H1 (cell line): Measurements from ENCODE around the gene ATP11C. TPM values are rescaled to one million over a fixed set of nuclear protein-coding genes. Genes with fewer than 3 reads are reported as not detected.

ENCODE experiments used
- CTCF ChIA-PET: fragments of 300-600 bp; sonication (Branson Sonifier 250); formaldehyde crosslinking; loops from one replicate; lab custom pipeline; 2021; ENCODE audit not compliant: partially characterized antibody; lab: Charles Lee
- POLR2A ChIA-PET: fragments of 300-600 bp; sonication (Branson Sonifier 250); formaldehyde crosslinking; loops from one replicate; lab custom pipeline; 2021; ENCODE audit warnings: inconsistent platforms; ENCODE audit not compliant: partially characterized antibody; lab: Charles Lee
- DNase-seq, 2 experiments: peaks; one replicate each; pipeline versions ENCODE4 v3.0.0 to v3.0.0-alpha.2; 2010 to 2022; ENCODE audit warnings: low spot score in 2 of 2, low read depth in 1 of 2, mixed read lengths in 1 of 2
- FAIRE-seq: peaks from 2 replicates; lab custom pipeline; 2011; peaks lifted over from hg19 to GRCh38; lab: Jason Lieb, UNC
- H2AFZ ChIP-seq: 2 replicates; pipeline ENCODE4 v1.8.1; 2012; ENCODE audit warnings: low read length, inconsistent platforms
- H2AK5ac ChIP-seq: 2 replicates; pipeline ENCODE4 v1.6.1; 2013; ENCODE audit warnings: low read depth, low read length
- H2BK120ac ChIP-seq: replicated peaks from 2 replicates; pipeline ENCODE3; 2013; ENCODE audit warnings: low read depth, low read length, inconsistent platforms
- H2BK12ac ChIP-seq: 2 replicates; pipeline ENCODE4 v1.6.1; 2013; ENCODE audit warnings: low read depth, low read length
- H2BK15ac ChIP-seq: 2 replicates; pipeline ENCODE4 v1.6.1; 2013; ENCODE audit warnings: low read length
- H2BK20ac ChIP-seq: 2 replicates; pipeline ENCODE4 v1.6.1; 2013; ENCODE audit warnings: low read length
- H2BK5ac ChIP-seq: 2 replicates; pipeline ENCODE4 v1.6.1; 2013; ENCODE audit warnings: low read depth, low read length
- H3K14ac ChIP-seq: 2 replicates; pipeline ENCODE4 v1.6.1; 2013; ENCODE audit warnings: inconsistent platforms; ENCODE audit not compliant: insufficient read length
- H3K18ac ChIP-seq: 2 replicates; pipeline ENCODE4 v1.6.1; 2013; ENCODE audit warnings: low read length; ENCODE audit errors: extremely low read depth
- H3K23ac ChIP-seq: 2 replicates; pipeline ENCODE4 v1.6.1; 2013; ENCODE audit warnings: inconsistent platforms; ENCODE audit not compliant: insufficient read length
- H3K23me2 ChIP-seq: 2 replicates; pipeline ENCODE4 v1.6.1; 2013; ENCODE audit warnings: low read depth, low read length
- H3K27ac ChIP-seq: 2 replicates; pipeline ENCODE4 v1.6.1; 2011; ENCODE audit warnings: low read depth, low read length, inconsistent platforms
- H3K27me3 ChIP-seq, 4 experiments: replicated peaks in 1 of 4; 1 replicate in 1 of 4; 2 replicates in 3 of 4; pipeline versions ENCODE4 v1.6.1 to v1.8.1; 2011 to 2013; ENCODE audit warnings: low read length in 3 of 4, mild to moderate bottlenecking in 3 of 4, inconsistent platforms in 2 of 4, mixed read lengths in 2 of 4, moderate library complexity in 1 of 4; ENCODE audit not compliant: control insufficient read depth in 3 of 4, insufficient read depth in 3 of 4; ENCODE audit errors: extremely low read depth in 1 of 4
- H3K36me3 ChIP-seq, 4 experiments: 2 replicates each; pipeline versions ENCODE4 v1.6.1 to v1.8.1; 2011 to 2013; ENCODE audit warnings: mild to moderate bottlenecking in 4 of 4, low read length in 3 of 4, moderate library complexity in 2 of 4, control low read depth in 1 of 4, inconsistent platforms in 1 of 4; ENCODE audit not compliant: insufficient read depth in 4 of 4, control insufficient read depth in 2 of 4
- H3K4ac ChIP-seq: replicated peaks from 2 replicates; pipeline ENCODE3; 2013; ENCODE audit warnings: low read length, low read depth, mixed read lengths, inconsistent platforms; ENCODE audit not compliant: insufficient read length
- H3K4me1 ChIP-seq, 4 experiments: replicated peaks in 1 of 4; 1 replicate in 1 of 4; 2 replicates in 3 of 4; pipeline versions ENCODE4 v1.6.1 to v1.8.1; 2011 to 2013; ENCODE audit warnings: low read length in 3 of 4, inconsistent platforms in 2 of 4, mixed read lengths in 1 of 4; ENCODE audit not compliant: insufficient read depth in 4 of 4, control insufficient read depth in 3 of 4
- H3K4me2 ChIP-seq, 2 experiments: 2 replicates each; pipeline versions ENCODE4 v1.6.1 to v1.8.1; 2011 to 2013; ENCODE audit warnings: low read depth in 2 of 2, low read length in 2 of 2, control low read depth in 1 of 2, inconsistent platforms in 1 of 2, mild to moderate bottlenecking in 1 of 2; ENCODE audit not compliant: insufficient read depth in 1 of 2
- H3K4me3 ChIP-seq, 4 experiments: fragments of 200-600, 300-600 bp in 1 of 4; sonication (generic), shearing (Covaris generic), sonication (Bioruptor Twin) in 1 of 4; 2 replicates each; pipeline versions ENCODE4 v1.5.1 to v1.8.1; 2011 to 2016; ENCODE audit warnings: low read length in 4 of 4, low read depth in 3 of 4, control low read depth in 2 of 4, inconsistent platforms in 2 of 4, mild to moderate bottlenecking in 2 of 4, mixed read lengths in 1 of 4, moderate library complexity in 1 of 4; ENCODE audit not compliant: insufficient read depth in 2 of 4; ENCODE audit errors: extremely low read depth in 1 of 4
- H3K56ac ChIP-seq: replicated peaks from 2 replicates; pipeline ENCODE3; 2013; ENCODE audit warnings: low read depth, mild to moderate bottlenecking, mixed read lengths, low read length, inconsistent platforms; ENCODE audit not compliant: insufficient read length
- H3K79me1 ChIP-seq: 2 replicates; pipeline ENCODE4 v1.6.1; 2013; ENCODE audit warnings: low read depth, low read length, control low read depth
- H3K79me2 ChIP-seq, 2 experiments: 2 replicates each; pipeline versions ENCODE4 v1.6.1 to v1.8.1; 2012 to 2013; ENCODE audit warnings: low read length in 2 of 2, mild to moderate bottlenecking in 2 of 2, inconsistent platforms in 1 of 2; ENCODE audit not compliant: insufficient read depth in 2 of 2, control insufficient read depth in 1 of 2
- H3K9ac ChIP-seq, 4 experiments: replicated peaks in 1 of 4; 1 replicate in 1 of 4; 2 replicates in 3 of 4; pipeline versions ENCODE4 v1.6.1 to v1.8.1; 2011 to 2013; ENCODE audit warnings: low read depth in 3 of 4, low read length in 3 of 4, control low read depth in 2 of 4, mild to moderate bottlenecking in 2 of 4, moderate library complexity in 2 of 4, inconsistent platforms in 1 of 4; ENCODE audit errors: extremely low read depth in 1 of 4
- H3K9me3 ChIP-seq, 2 experiments: 2 replicates each; pipeline versions ENCODE4 v1.6.1 to v1.8.1; 2012 to 2013; ENCODE audit warnings: mild to moderate bottlenecking in 2 of 2, moderate library complexity in 2 of 2, control low read depth in 1 of 2, inconsistent platforms in 1 of 2, low read depth in 1 of 2, low read length in 1 of 2, mixed read lengths in 1 of 2; ENCODE audit not compliant: insufficient read depth in 2 of 2
- H4K20me1 ChIP-seq, 2 experiments: replicated peaks in 1 of 2; 2 replicates each; pipeline versions ENCODE3 to v1.8.1; 2011 to 2013; ENCODE audit warnings: inconsistent platforms in 2 of 2, low read length in 2 of 2, mild to moderate bottlenecking in 1 of 2; ENCODE audit not compliant: insufficient read depth in 2 of 2, control insufficient read depth in 1 of 2
- H4K5ac ChIP-seq: 2 replicates; pipeline ENCODE4 v1.6.1; 2013; ENCODE audit warnings: low read length, low read depth, mixed read lengths, inconsistent platforms; ENCODE audit not compliant: insufficient read length
- H4K8ac ChIP-seq: 2 replicates; pipeline ENCODE4 v1.8.0; 2013; ENCODE audit warnings: mild to moderate bottlenecking, moderate library complexity, low read length, inconsistent platforms; ENCODE audit not compliant: insufficient read depth; ENCODE audit errors: extremely low read depth
- H4K91ac ChIP-seq: replicated peaks from 2 replicates; pipeline ENCODE3; 2013; ENCODE audit warnings: low read length, mixed read lengths, inconsistent platforms; ENCODE audit not compliant: insufficient read length
- BACH1 ChIP-seq: IDR thresholded peaks from 2 replicates; pipeline ENCODE4 v1.6.1; 2012; ENCODE audit warnings: low read length, improper control_type of control experiment
- SRF ChIP-seq: IDR thresholded peaks from 2 replicates; pipeline ENCODE4 v1.6.1; 2011; ENCODE audit warnings: mild to moderate bottlenecking, low read depth, low read length, moderate library complexity
- WGBS, 2 experiments: shearing (Covaris generic) in 1 of 2; methylation state at CpG; one replicate each; pipeline versions ENCODE4 v1.1.6 to v1.1.7; 2013 to 2015; ENCODE audit warnings: low lambda C conversion rate in 2 of 2, mixed read lengths in 2 of 2, inconsistent platforms in 1 of 2, low coverage in 1 of 2, missing lambda C conversion rate in 1 of 2; ENCODE audit not compliant: insufficient replicate concordance in 2 of 2, insufficient coverage in 1 of 2, insufficient read length in 1 of 2; ENCODE audit errors: extremely low coverage in 1 of 2, missing lambda C conversion rate in 1 of 2; 5-methylcytosine and 5-hydroxymethylcytosine counted together
- polyA plus RNA-seq, 7 experiments: library from polyadenylated mRNA; depleted of rRNA in 3 of 7; stranded (reverse) in 5 of 7; unstranded in 2 of 7; fragments of >200 nt in 5 of 7; fragments of 200-250 nt in 2 of 7; gene quantifications; 1 replicate in 5 of 7; 2 replicates in 1 of 7; 4 replicates in 1 of 7; pipeline versions ENCODE4 v1.2.1 to v1.2.3, GENCODE V29; 2011 to 2013; ENCODE audit warnings: missing spikeins in 2 of 7, mixed read lengths in 2 of 7
- total RNA-seq: library from RNA; stranded (reverse); fragmentation: NEBNext Ultra II Directional; extraction: Animal tissue kit (Norgen Biotek cat#: 25700); gene quantifications from 2 replicates; pipeline ENCODE4 v1.2.1, GENCODE V29; 2021

The ATP11C gene
- total and polyA plus RNA-seq, 2 of the 8 experiments (the other 6 are each of a cell fraction or from before 2014, with no cell fraction given), result 14.7 to 52.1 TPM

DNA sequence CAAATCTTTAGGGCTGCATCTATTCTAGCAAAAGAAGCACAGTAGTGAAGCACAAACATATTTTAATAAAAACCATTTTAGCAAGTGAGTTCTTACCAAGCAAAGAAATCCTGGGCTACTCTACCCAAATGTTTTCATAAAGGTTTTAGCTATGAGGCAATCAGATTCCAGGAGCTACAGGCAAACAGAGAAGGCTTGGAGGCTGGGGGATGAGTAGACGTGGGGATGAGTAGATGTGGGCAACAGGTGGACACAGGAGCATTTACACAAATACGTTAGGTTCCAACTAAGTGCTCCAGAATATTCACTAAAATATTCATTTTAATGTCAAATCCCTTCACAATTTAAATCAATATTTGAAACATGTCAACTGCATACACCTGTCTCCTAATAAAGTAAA lies 34.5 kb downstream of the ATP11C start:
- ChIA-PET POLR2A (no interaction called here), CTCF (no interaction called here)
- Histone ChIP-seq H3K23ac (no peak overlapping the region), H3K18ac (no peak overlapping the region), H3K79me1 (no peaks in the 10 kb centered on the region), H3K36me3 (no peaks in the 10 kb centered on the region), H2AFZ (no peak overlapping the region), H3K4me3 (no peak overlapping the region), H2AK5ac (no peak overlapping the region), H2BK5ac (no peak overlapping the region), H3K79me2 (peaks cover 0 to 53% of the 10 kb centered on the region in 2 experiments; a peak in 2 of 4 replicates), H2BK15ac (no peak overlapping the region), H3K9me3 (no peaks in the 10 kb centered on the region), H4K8ac (no peak overlapping the region), H4K91ac (no peak overlapping the region), H3K23me2 (no peaks in the 10 kb centered on the region), H2BK20ac (no peak overlapping the region), H3K27ac (no peak overlapping the region), H3K14ac (no peak overlapping the region), H3K4me2 (no peak overlapping the region), H4K20me1 (peaks cover 0 to 2% of the 10 kb centered on the region in 2 experiments), H3K9ac (no peak overlapping the region), H2BK12ac (no peak overlapping the region), H3K4ac (no peak overlapping the region), H3K4me1 (peaks cover 0 to 2% (median 0%) of the 10 kb centered on the region in 4 experiments; a peak in 1 of 7 replicates), H3K56ac (no peak overlapping the region), H2BK120ac (no peak overlapping the region), H3K27me3 (no peaks in the 10 kb centered on the region), H4K5ac (no peak overlapping the region)
- FAIRE-seq (no peak), DNase-seq (no peak)
- WGBS, 2 experiments, result 100% methylated on average over 2 of the region's 2 CpGs; no CpG with 5 or more reads in 1 of the 2 experiments
- TF ChIP-seq SRF, result no peak
- no peak for TF ChIP-seq BACH1
